Sciatic nerve (tissue), 2 donors: ENCODE results near the gene UNC5C. TPM values are rescaled to one million over a fixed set of nuclear protein-coding genes. Genes with fewer than 3 reads are reported as not detected.

Source experiments
- ATAC-seq: fragments of 200-7000 bp; cut with Tn5 transposase; one replicate; pipeline ENCODE4 v1.9.1; 2020; ENCODE audit warnings: mild to moderate bottlenecking, moderate library complexity
- DNase-seq: peaks from one replicate; pipeline ENCODE4 v3.0.0-alpha.2; 2020; ENCODE audit warnings: low spot score
- intact Hi-C: fragments of 100-400 bp; cut with DNase I; formaldehyde crosslinking; loops from one replicate; pipeline ENCODE4 v1.14.2; 2022
- total RNA-seq: library from RNA; stranded (reverse); fragmentation: NEBNext Ultra II Directional; extraction: Animal tissue kit (Norgen Biotek cat#: 25700); gene quantifications from one replicate; pipeline ENCODE4 v1.2.1, GENCODE V29; 2021
- donor health status: DM: no; HTN: no; CAD: no.
- donor health status: DM: no; HTN: no; CAD: no.

UNC5C gene
- total RNA-seq, 1 donor from 2014 or later: 4.5 TPM

GRCh38 chr4:95129821-95130311, 418.9 kb downstream of the UNC5C start:
- DNase-seq (no peak), ATAC-seq (peak; percentile 97)
- intact Hi-C loops: no loop called here

- intact Hi-C loops: no loop called here
- DNase-seq (no peak), ATAC-seq (no peak)
These were observed 419.7 kb downstream of the UNC5C start for GRCh38 chr4:95129031-95129430.

GRCh38 chr4:95124906-95125504, 423.8 kb downstream of the UNC5C start:
- intact Hi-C loops: no loop called here
- DNase-seq (no peak), ATAC-seq (peak; percentile 74)

- no peak for DNase-seq
- intact Hi-C loops: no loop called here
- no peak for ATAC-seq
These were observed 426.8 kb downstream of the UNC5C start for GRCh38 chr4:95122001-95122400.

- intact Hi-C loops: no loop called here
- DNase-seq (no peak), ATAC-seq (no peak)
These were observed 428.3 kb downstream of the UNC5C start for GRCh38 chr4:95120456-95120855.

- intact Hi-C loops: no loop called here
- ATAC-seq: no peak
- no peak for DNase-seq
These were observed 430.3 kb downstream of the UNC5C start for GRCh38 chr4:95118497-95118896.

GRCh38 chr4:95114521-95114920, 434.3 kb downstream of the UNC5C start:
- intact Hi-C loops: no loop called here

More at GRCh38 chr4:95114521-95114920, 434.3 kb downstream of the UNC5C start:
- DNase-seq: no peak
- ATAC-seq: no peak
